ENCODE measurements around the gene ARPP19. TPM values are rescaled to one million over a fixed set of nuclear protein-coding genes. Genes with fewer than 3 reads are reported as not detected.

The ARPP19 gene
- total and polyA plus RNA-seq, 2 of the 4 experiments (the other 2 are of a cell fraction), result 33.4 to 65.2 TPM

DNA sequence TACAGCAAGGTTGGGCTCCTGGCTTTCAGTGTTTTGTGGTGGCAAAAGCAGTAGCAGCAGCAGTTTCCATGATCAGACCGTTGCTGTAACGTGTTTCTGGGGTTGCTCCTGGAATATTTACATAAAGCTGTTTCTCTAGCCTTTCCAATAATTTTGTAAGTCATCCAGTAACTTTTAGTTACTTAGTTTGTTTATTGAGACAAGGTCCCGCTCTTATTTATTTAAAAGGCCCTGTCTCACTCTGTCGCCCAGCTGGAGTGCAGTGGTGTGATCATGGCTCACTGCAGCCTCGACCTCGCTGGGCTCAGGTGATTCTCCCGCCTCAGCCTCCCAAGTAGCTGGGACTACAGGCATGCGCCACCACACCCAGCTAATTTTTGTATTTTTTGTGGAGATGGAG is 31.4 kb downstream of the ARPP19 start:
- ATAC-seq (ENCODE audit: low read depth), result no peak
- Histone ChIP-seq H2BK20ac (ENCODE audit: low read depth, low read length) (no peak overlapping the region), H3K9me1 (ENCODE audit: insufficient read depth, low read length) (no peaks in the 10 kb centered on the region), H3K4me3 (ENCODE audit: insufficient read depth, low read depth, low read length) (no peak overlapping the region), H2AK5ac (ENCODE audit: low read depth, low read length) (no peak overlapping the region), H3K14ac (replicated peaks; ENCODE audit: low read depth, low read length) (no peak overlapping the region), H3K36me3 (ENCODE audit: control insufficient read depth, insufficient read depth, low read length) (no peaks in the 10 kb centered on the region), H2BK5ac (ENCODE audit: low read depth, low read length, poor library complexity, severe bottlenecking) (no peak overlapping the region), H2AK9ac (replicated peaks; ENCODE audit: low read depth, low read length, poor library complexity) (no peak overlapping the region), H3K4ac (ENCODE audit: low read depth, low read length) (no peak overlapping the region), H2BK120ac (ENCODE audit: low read depth, low read length) (no peak overlapping the region), H3K4me1 (ENCODE audit: control insufficient read depth, insufficient read depth, low read length) (no peaks in the 10 kb centered on the region), H3K27ac (ENCODE audit: insufficient read depth, low read length) (no peak overlapping the region), H2AFZ (replicated peaks; ENCODE audit: low read length, poor library complexity) (no peak overlapping the region), H3K18ac (ENCODE audit: low read depth, low read length) (no peak overlapping the region), H4K20me1 (ENCODE audit: insufficient read depth, low read length) (no peaks in the 10 kb centered on the region), H4K5ac (ENCODE audit: low read depth, low read length) (no peak overlapping the region), H3K4me2 (ENCODE audit: low read depth, low read length) (no peak overlapping the region), H3K9me3 (ENCODE audit: control insufficient read depth, insufficient read depth, low read length) (peaks cover 3% of the 10 kb centered on the region; the same call in 1 of the 2 replicates), H3K9ac (ENCODE audit: low read depth, low read length) (no peak overlapping the region), H3K23ac (ENCODE audit: low read depth, low read length) (no peak overlapping the region), H4K8ac (ENCODE audit: low read depth in 2 of 2, low read length in 2 of 2) (no peak overlapping the region), H3K27me3 (ENCODE audit: control insufficient read depth, insufficient read depth, low read length) (peaks cover 2% of the 10 kb centered on the region; the same call in 1 of the 2 replicates), H3K79me1 (ENCODE audit: low read depth in 1 of 2, low read length in 2 of 2) (no peaks in the 10 kb centered on the region), H4K91ac (ENCODE audit: insufficient read depth, low read depth, low read length) (no peak overlapping the region), H3K56ac (ENCODE audit: extremely low read depth, insufficient read depth, low read length) (no peak overlapping the region), H2BK15ac (ENCODE audit: low read depth, low read length) (no peak overlapping the region)
- TF ChIP-seq POLR2A (IDR thresholded peaks at IDR 0.05; ENCODE audit: low read depth, low read length), result no peak
- TF ChIP-seq MAFK (IDR thresholded peaks at IDR 0.05; ENCODE audit: low read depth, low read length), result no peak
- no peak for TF ChIP-seq RAD21 (IDR thresholded peaks at IDR 0.05; ENCODE audit: low read length)
- dilution Hi-C loops (cut with HindIII; ENCODE audit: low sequenced_read_pairs, unreplicated experiment), result no loop called here
- intact Hi-C loops (cut with micrococcal nuclease), result no loop called here
- POLR2A ChIA-PET (ENCODE audit: unreplicated experiment), result no interaction called here
- no peak for DNase-seq
- BruUV-seq (replicated peaks), result no TSS peak
- CTCF ChIA-PET, result no interaction called here
- WGBS, 2 experiments (ENCODE audit: extremely low coverage in 2 of 2, insufficient read length in 1 of 2), result no CpG with 5 or more reads among the region's 8 CpGs
- in situ Hi-C loops (cut with MboI; ENCODE audit: low sequenced_read_pairs), result no loop called here

Data from IMR-90 (cell line).